GM12878 (cell line): ENCODE results near the gene POLD2. TPM values are rescaled to one million over a fixed set of nuclear protein-coding genes. Genes with fewer than 3 reads are reported as not detected.
A peak's percentile ranks its signal among the peaks of the same experiment; 100 is the strongest.

Source experiments
- ATAC-seq: fragments of 200-7000 bp; cut with Tn5 transposase; 3 replicates; pipeline ENCODE4 v1.9.1; 2020; ENCODE audit warnings: mild to moderate bottlenecking, moderate library complexity
- BruUV-seq: library from RNA; stranded (reverse); fragments of 400-500 nt; replicated peaks from 2 replicates; lab custom pipeline; 2021; lab: Mats Ljungman, UMichigan
- CTCF ChIA-PET: fragments of 300-600 bp; sonication (Branson Sonifier 250); formaldehyde crosslinking; extraction: SDS; loops from one replicate; lab custom pipeline; 2021; ENCODE audit warnings: inconsistent platforms; lab: Yijun Ruan, JAX
- POLR2A ChIA-PET: fragments of 350-600 bp; formaldehyde crosslinking; extraction: SDS; loops from one replicate; lab custom pipeline; 2021; ENCODE audit warnings: inconsistent platforms; lab: Charles Lee
- RAD21 ChIA-PET: fragments of 300-600 bp; sonication (Branson Sonifier 250); formaldehyde crosslinking; loops from one replicate; lab custom pipeline; 2023; ENCODE audit warnings: antibody characterized with exemption; ENCODE audit not compliant: unreplicated experiment; lab: Charles Lee
- SMC1A ChIA-PET: fragments of 300-600 bp; sonication (Branson Sonifier 250); formaldehyde crosslinking; loops from one replicate; lab custom pipeline; 2023; ENCODE audit not compliant: unreplicated experiment, uncharacterized antibody; lab: Charles Lee
- DNase-seq: peaks from one replicate; pipeline ENCODE4 v3.0.0-alpha.2; 2011; ENCODE audit warnings: low read depth, low spot score
- FAIRE-seq: peaks from 3 replicates; lab custom pipeline; 2011; peaks lifted over from hg19 to GRCh38; lab: Jason Lieb, UNC
- H2AFZ ChIP-seq: 2 replicates; pipeline ENCODE4 v1.6.0; 2011; ENCODE audit warnings: low read depth, low read length, control low read depth; ENCODE audit not compliant: control insufficient read depth
- H3K27ac ChIP-seq: 2 replicates; pipeline ENCODE4 v1.5.1; 2011; ENCODE audit warnings: control low read depth; ENCODE audit not compliant: control insufficient read depth, insufficient read depth
- H3K27me3 ChIP-seq, 2 experiments: replicated peaks in 1 of 2; 2 replicates each; pipeline versions ENCODE4 v1.6.0 to v1.6.1; 2011; ENCODE audit warnings: low read length in 1 of 2; ENCODE audit not compliant: control insufficient read depth in 2 of 2, insufficient read depth in 2 of 2
- H3K36me3 ChIP-seq, 2 experiments: 2 replicates each; pipeline ENCODE4 v1.5.1; 2011; ENCODE audit warnings: low read length in 1 of 2; ENCODE audit not compliant: control insufficient read depth in 2 of 2, insufficient read depth in 2 of 2
- H3K4me1 ChIP-seq: 2 replicates; pipeline ENCODE4 v1.6.1; 2011; ENCODE audit warnings: mild to moderate bottlenecking, low read length, moderate library complexity, mixed read lengths; ENCODE audit not compliant: control insufficient read depth, insufficient read depth
- H3K4me2 ChIP-seq: 2 replicates; pipeline ENCODE4 v1.6.0; 2011; ENCODE audit warnings: control low read depth; ENCODE audit not compliant: control insufficient read depth, insufficient read depth
- H3K4me3 ChIP-seq: fragments of 200-600 bp; sonication (generic); 2 replicates; pipeline ENCODE4 v1.5.1; 2016
- H3K79me2 ChIP-seq: 2 replicates; pipeline ENCODE4 v1.6.0; 2011; ENCODE audit warnings: low read length; ENCODE audit not compliant: control insufficient read depth, insufficient read depth
- H3K9ac ChIP-seq: 2 replicates; pipeline ENCODE4 v1.8.0; 2011; ENCODE audit warnings: low read length, control low read depth, mixed read lengths; ENCODE audit not compliant: control insufficient read depth, insufficient read depth
- H3K9me3 ChIP-seq: replicated peaks from 3 replicates; pipeline ENCODE4 v1.5.1; 2011; ENCODE audit warnings: mild to moderate bottlenecking, low read length; ENCODE audit not compliant: control insufficient read depth, insufficient read depth
- H4K20me1 ChIP-seq: 2 replicates; pipeline ENCODE4 v1.6.0; 2011; ENCODE audit not compliant: control insufficient read depth, insufficient read depth
- BCL3 ChIP-seq: IDR thresholded peaks from 2 replicates; pipeline ENCODE4 v1.6.1; 2011; ENCODE audit warnings: borderline replicate concordance, low read depth, mild to moderate bottlenecking, moderate library complexity, low read length; ENCODE audit not compliant: insufficient read depth, poor library complexity, severe bottlenecking
- POLR2A ChIP-seq: IDR thresholded peaks from 2 replicates; pipeline ENCODE4 v1.6.1; 2011; ENCODE audit warnings: low read depth, mild to moderate bottlenecking, low read length
- POLR2AphosphoS2 ChIP-seq: IDR thresholded peaks from 2 replicates; pipeline ENCODE4 v1.6.1; 2011; ENCODE audit warnings: low read depth, mild to moderate bottlenecking, low read length, improper control_type of control experiment, moderate library complexity
- POLR2AphosphoS5 ChIP-seq: IDR thresholded peaks from 2 replicates; pipeline ENCODE4 v1.6.1; 2011; ENCODE audit warnings: mild to moderate bottlenecking, low read length, inconsistent platforms
- POU2F2 ChIP-seq: IDR thresholded peaks from 3 replicates; pipeline ENCODE4 v1.6.1; 2011; ENCODE audit warnings: low read depth, mild to moderate bottlenecking, low read length, borderline replicate concordance
- YBX1 ChIP-seq: fragments of 450-650 bp; IDR thresholded peaks from 2 replicates; pipeline ENCODE4 v1.6.1; 2016; ENCODE audit warnings: antibody characterized with exemption
- ZBED1 ChIP-seq: IDR thresholded peaks from 2 replicates; pipeline ENCODE4 v1.6.1; 2016; ENCODE audit warnings: borderline replicate concordance
- WGBS: methylation state at CpG from one replicate; pipeline ENCODE4 v1.1.6; 2016; ENCODE audit warnings: low lambda C conversion rate; ENCODE audit not compliant: insufficient replicate concordance, insufficient coverage; ENCODE audit errors: missing lambda C conversion rate; 5-methylcytosine and 5-hydroxymethylcytosine counted together
- in situ Hi-C: fragments of 300-500 bp; cut with MboI; formaldehyde crosslinking; loops from 9 replicates; pipeline ENCODE4 v1.14.3; 2018; ENCODE audit warnings: mixed read lengths
- intact Hi-C: fragments of 100-400 bp; cut with micrococcal nuclease; formaldehyde crosslinking; loops from one replicate; pipeline ENCODE4 v1.14.2; 2022; ENCODE audit not compliant: unreplicated experiment
- microRNA-seq: library from miRNA; unstranded; fragments of <30 nt; microRNA quantifications from one replicate; pipeline ENCODE4, GENCODE V29; 2018
- polyA plus RNA-seq, 11 experiments: library from polyadenylated mRNA; depleted of rRNA in 4 of 11; unstranded in 6 of 11; stranded (reverse) in 5 of 11; fragments of >200 nt; fragmentation: Nextera tagmentation in 4 of 11; fragmentation: Illumina TruSeq in 1 of 11; extraction: Ambion mirVana in 4 of 11; extraction: Trizol in 1 of 11; gene quantifications; 1 replicate in 1 of 11; 2 replicates in 10 of 11; pipeline versions ENCODE4 v1.2.1 to v1.2.3, GENCODE V29; 2011 to 2016; ENCODE audit warnings: inconsistent platforms in 2 of 11, missing spikeins in 2 of 11, low read depth in 1 of 11
- small RNA-seq: library from RNA; depleted of rRNA; stranded (forward); fragments of <200 nt; gene quantifications from one replicate; pipeline ENCODE3, GENCODE V24; 2014
- total RNA-seq, 4 experiments: library from RNA; depleted of rRNA in 3 of 4; stranded (reverse); fragments of >200 nt in 3 of 4; fragmentation: Illumina TruSeq in 1 of 4; extraction: Trizol in 1 of 4; gene quantifications; 2 replicates each; pipeline versions ENCODE4 v1.2.1 to v1.2.3, GENCODE V29; 2013 to 2021

POLD2 gene
- total and polyA plus RNA-seq, 10 of the 15 experiments (the other 5 are each of a cell fraction or from before 2014, with no cell fraction given): 19.1 to 287 (median 169) TPM

- TF ChIP-seq POLR2A (peak; percentile 73; the same call in 1 of the 2 replicates), POLR2AphosphoS5 (0 out of 2 replicates have a peak, but pooled peaks have one; percentile 5), BCL3 (peak; percentile 22), ZBED1 (no peak), POLR2AphosphoS2 (peak; percentile 50; the same call in 1 of the 2 replicates), POU2F2 (0 out of 3 replicates have a peak, but pooled peaks have one; percentile 7), YBX1 (no peak)
- ChIA-PET POLR2A (interaction anchor here (0.6 to 1.5 kb wide), 4 partner anchors 11 to 20 kb away, joined by 3 to 6 read pairs (median 4); partner anchors contain the start of gene DBNL), SMC1A (no interaction called here), RAD21 (interaction anchor here (1.0 kb wide), 1 partner anchor 132 kb away, joined by 3 read pairs; no protein-coding TSS in a partner anchor), CTCF (interaction anchor here (1.1 to 1.2 kb wide), 3 partner anchors 14 to 132 kb away, joined by 3 read pairs; no protein-coding TSS in a partner anchor)
- H3K36me3 ChIP-seq: peaks cover 10 to 22% of the 10 kb centered on the region in 2 experiments
- FAIRE-seq: no peak
- no peak; the same call in 2 of the 3 replicates for ATAC-seq
- no TSS peak for BruUV-seq
- no peak overlapping the region for H3K4me2 ChIP-seq
- no peaks in the 10 kb centered on the region for H3K9me3 ChIP-seq
- WGBS: 46% methylated on average over 31 of the region's 33 CpGs
- DNase-seq: no peak
- no peak overlapping the region for H2AFZ ChIP-seq
- no peaks in the 10 kb centered on the region for H3K4me1 ChIP-seq
- no peak overlapping the region for H3K27ac ChIP-seq
- in situ Hi-C loops (no loop called here), intact Hi-C loops (no loop called here)
- no peaks in the 10 kb centered on the region for H3K27me3 ChIP-seq
- H3K79me2 ChIP-seq: no peaks in the 10 kb centered on the region
- H3K9ac ChIP-seq: no peak overlapping the region
- no peak overlapping the region for H3K4me3 ChIP-seq
- H4K20me1 ChIP-seq: no peaks in the 10 kb centered on the region
Observed at GRCh38 chr7:44064791-44065430, 58.4 kb downstream of the POLD2 start.

Small RNAs within 50 kb of the gene (microRNA-seq; reads per million reads assigned to microRNA genes)
- gene MIR6838: 4.0 reads per million, percentile 23 among the genes with 10 or more reads in this experiment

Small RNAs within 50 kb of the gene (small RNA-seq; reads per million reads assigned to genes)
- gene RNA5SP230: not detected

Other genes starting within 250 kb of the POLD2 start
Only the 7 nearest of the 11 such genes appear.
- 113 and 117 TPM in 2 replicates for gene DBNL, start 78.8 kb downstream of the POLD2 start, total RNA-seq (2014; rRNA removed)
- 62.0 and 65.6 TPM in 2 replicates for gene DBNL, start 78.8 kb downstream of the POLD2 start, total RNA-seq (2014; rRNA removed; fragmentation: Illumina TruSeq; extraction: Trizol)
- gene DBNL, start 78.8 kb downstream of the POLD2 start, total RNA-seq (2021): 108 and 110 TPM in 2 replicates
- gene DBNL, start 78.8 kb downstream of the POLD2 start, polyA plus RNA-seq (2011; rRNA removed): 32.2 and 58.3 TPM in 2 replicates
- 30.2 and 78.1 TPM in 2 replicates for gene DBNL, start 78.8 kb downstream of the POLD2 start, polyA plus RNA-seq (2014; fragmentation: Illumina TruSeq; extraction: Trizol)
- gene DBNL, start 78.8 kb downstream of the POLD2 start, polyA plus RNA-seq (2014; fragmentation: Nextera tagmentation; extraction: Ambion mirVana): 10 to 100 TPM in 1 of 2 experiments, 1 to 10 TPM in 1; 4.1 to 18.5 TPM
- gene DBNL, start 78.8 kb downstream of the POLD2 start, polyA plus RNA-seq (2014; rRNA removed): 90.4 and 108 TPM in 2 replicates
- 100 to 1,000 TPM; 161 to 179 TPM for gene DBNL, start 78.8 kb downstream of the POLD2 start, polyA plus RNA-seq (2016; fragmentation: Nextera tagmentation; extraction: Ambion mirVana)
- gene PGAM2, start 58.0 kb downstream of the POLD2 start, total RNA-seq (2014; rRNA removed): not detected in 2 replicates
- gene PGAM2, start 58.0 kb downstream of the POLD2 start, total RNA-seq (2014; rRNA removed; fragmentation: Illumina TruSeq; extraction: Trizol): not detected in 2 replicates
- 0.24 TPM in 1 of 2 replicates, not detected in the other for gene PGAM2, start 58.0 kb downstream of the POLD2 start, total RNA-seq (2021)
- gene PGAM2, start 58.0 kb downstream of the POLD2 start, polyA plus RNA-seq (2011; rRNA removed): not detected in 2 replicates
- gene PGAM2, start 58.0 kb downstream of the POLD2 start, polyA plus RNA-seq (2014; fragmentation: Illumina TruSeq; extraction: Trizol): not detected in 2 replicates
- gene PGAM2, start 58.0 kb downstream of the POLD2 start, polyA plus RNA-seq (2014; fragmentation: Nextera tagmentation; extraction: Ambion mirVana): not detected
- 0.13 TPM in 1 of 2 replicates, not detected in the other for gene PGAM2, start 58.0 kb downstream of the POLD2 start, polyA plus RNA-seq (2014; rRNA removed)
- gene PGAM2, start 58.0 kb downstream of the POLD2 start, polyA plus RNA-seq (2016; fragmentation: Nextera tagmentation; extraction: Ambion mirVana): not detected
- gene POLM, start 41.0 kb downstream of the POLD2 start, total RNA-seq (2014; rRNA removed): 23.3 and 24.8 TPM in 2 replicates
- 13.5 and 14.1 TPM in 2 replicates for gene POLM, start 41.0 kb downstream of the POLD2 start, total RNA-seq (2014; rRNA removed; fragmentation: Illumina TruSeq; extraction: Trizol)
- gene POLM, start 41.0 kb downstream of the POLD2 start, total RNA-seq (2021): 33.8 and 37.8 TPM in 2 replicates
- gene POLM, start 41.0 kb downstream of the POLD2 start, polyA plus RNA-seq (2011; rRNA removed): 11.0 and 15.9 TPM in 2 replicates
- gene POLM, start 41.0 kb downstream of the POLD2 start, polyA plus RNA-seq (2014; fragmentation: Illumina TruSeq; extraction: Trizol): 8.0 and 16.1 TPM in 2 replicates
- 1 to 10 TPM; 3.1 to 4.6 TPM for gene POLM, start 41.0 kb downstream of the POLD2 start, polyA plus RNA-seq (2014; fragmentation: Nextera tagmentation; extraction: Ambion mirVana)
- gene POLM, start 41.0 kb downstream of the POLD2 start, polyA plus RNA-seq (2014; rRNA removed): 39.4 and 41.5 TPM in 2 replicates
- gene POLM, start 41.0 kb downstream of the POLD2 start, polyA plus RNA-seq (2016; fragmentation: Nextera tagmentation; extraction: Ambion mirVana): 10 to 100 TPM; 22.0 to 23.2 TPM
- 0.06 TPM in 1 of 2 replicates, not detected in the other for gene AEBP1, start 19.2 kb downstream of the POLD2 start, total RNA-seq (2014; rRNA removed)
- not detected in 2 replicates for gene AEBP1, start 19.2 kb downstream of the POLD2 start, total RNA-seq (2014; rRNA removed; fragmentation: Illumina TruSeq; extraction: Trizol)
- 0.16 and 0.23 TPM in 2 replicates for gene AEBP1, start 19.2 kb downstream of the POLD2 start, total RNA-seq (2021)
- 0.09 and 0.20 TPM in 2 replicates for gene AEBP1, start 19.2 kb downstream of the POLD2 start, polyA plus RNA-seq (2011; rRNA removed)
- not detected in 2 replicates for gene AEBP1, start 19.2 kb downstream of the POLD2 start, polyA plus RNA-seq (2014; fragmentation: Illumina TruSeq; extraction: Trizol)
- gene AEBP1, start 19.2 kb downstream of the POLD2 start, polyA plus RNA-seq (2014; fragmentation: Nextera tagmentation; extraction: Ambion mirVana): not detected
- 0.08 TPM in 1 of 2 replicates, not detected in the other for gene AEBP1, start 19.2 kb downstream of the POLD2 start, polyA plus RNA-seq (2014; rRNA removed)
- under 1 TPM in 1 of 2 experiments, not detected in 1; 0.11 TPM for gene AEBP1, start 19.2 kb downstream of the POLD2 start, polyA plus RNA-seq (2016; fragmentation: Nextera tagmentation; extraction: Ambion mirVana)
- gene MYL7, start 17.8 kb upstream of the POLD2 start, total RNA-seq (2014; rRNA removed): not detected in 2 replicates
- not detected in 2 replicates for gene MYL7, start 17.8 kb upstream of the POLD2 start, total RNA-seq (2014; rRNA removed; fragmentation: Illumina TruSeq; extraction: Trizol)
- gene MYL7, start 17.8 kb upstream of the POLD2 start, total RNA-seq (2021): not detected in 2 replicates
- not detected in 2 replicates for gene MYL7, start 17.8 kb upstream of the POLD2 start, polyA plus RNA-seq (2011; rRNA removed)
- gene MYL7, start 17.8 kb upstream of the POLD2 start, polyA plus RNA-seq (2014; fragmentation: Illumina TruSeq; extraction: Trizol): not detected in 2 replicates
- not detected for gene MYL7, start 17.8 kb upstream of the POLD2 start, polyA plus RNA-seq (2014; fragmentation: Nextera tagmentation; extraction: Ambion mirVana)
- not detected in 2 replicates for gene MYL7, start 17.8 kb upstream of the POLD2 start, polyA plus RNA-seq (2014; rRNA removed)
- gene MYL7, start 17.8 kb upstream of the POLD2 start, polyA plus RNA-seq (2016; fragmentation: Nextera tagmentation; extraction: Ambion mirVana): 1 to 10 TPM in 1 of 2 experiments, not detected in 1; 1.9 TPM
- not detected in 2 replicates for gene GCK, start 65.9 kb upstream of the POLD2 start, total RNA-seq (2014; rRNA removed)
- not detected in 2 replicates for gene GCK, start 65.9 kb upstream of the POLD2 start, total RNA-seq (2014; rRNA removed; fragmentation: Illumina TruSeq; extraction: Trizol)
- 0.24 TPM in 1 of 2 replicates, not detected in the other for gene GCK, start 65.9 kb upstream of the POLD2 start, total RNA-seq (2021)
- gene GCK, start 65.9 kb upstream of the POLD2 start, polyA plus RNA-seq (2011; rRNA removed): not detected in 2 replicates
- gene GCK, start 65.9 kb upstream of the POLD2 start, polyA plus RNA-seq (2014; fragmentation: Illumina TruSeq; extraction: Trizol): not detected in 2 replicates
- gene GCK, start 65.9 kb upstream of the POLD2 start, polyA plus RNA-seq (2014; fragmentation: Nextera tagmentation; extraction: Ambion mirVana): under 1 TPM in 1 of 2 experiments, not detected in 1; 0.16 TPM
- not detected in 2 replicates for gene GCK, start 65.9 kb upstream of the POLD2 start, polyA plus RNA-seq (2014; rRNA removed)
- under 1 TPM in 1 of 2 experiments, not detected in 1; 0.06 TPM for gene GCK, start 65.9 kb upstream of the POLD2 start, polyA plus RNA-seq (2016; fragmentation: Nextera tagmentation; extraction: Ambion mirVana)
- gene YKT6, start 77.4 kb upstream of the POLD2 start, total RNA-seq (2014; rRNA removed): 72.0 and 78.8 TPM in 2 replicates
- gene YKT6, start 77.4 kb upstream of the POLD2 start, total RNA-seq (2014; rRNA removed; fragmentation: Illumina TruSeq; extraction: Trizol): 48.0 and 48.2 TPM in 2 replicates
- 70.1 and 74.6 TPM in 2 replicates for gene YKT6, start 77.4 kb upstream of the POLD2 start, total RNA-seq (2021)
- 51.2 and 71.2 TPM in 2 replicates for gene YKT6, start 77.4 kb upstream of the POLD2 start, polyA plus RNA-seq (2011; rRNA removed)
- 65.7 and 69.7 TPM in 2 replicates for gene YKT6, start 77.4 kb upstream of the POLD2 start, polyA plus RNA-seq (2014; fragmentation: Illumina TruSeq; extraction: Trizol)
- 1 to 10 TPM; 1.7 to 3.9 TPM for gene YKT6, start 77.4 kb upstream of the POLD2 start, polyA plus RNA-seq (2014; fragmentation: Nextera tagmentation; extraction: Ambion mirVana)
- gene YKT6, start 77.4 kb upstream of the POLD2 start, polyA plus RNA-seq (2014; rRNA removed): 95.2 and 103 TPM in 2 replicates
- gene YKT6, start 77.4 kb upstream of the POLD2 start, polyA plus RNA-seq (2016; fragmentation: Nextera tagmentation; extraction: Ambion mirVana): 10 to 100 TPM; 68.0 to 75.1 TPM